ENCODE data around the gene ALPK1.
"Not testable (repeated sequence)": the region's sequence is repeated elsewhere in the genome, so short reads cannot be mapped to it uniquely, and the experiment has no call there.

The ALPK1 gene

GRCh38 chr4:112379306-112379705 lies 82.1 kb downstream of the ALPK1 start:
- no peak for DNase-seq (ENCODE audit: low spot score)

DNA sequence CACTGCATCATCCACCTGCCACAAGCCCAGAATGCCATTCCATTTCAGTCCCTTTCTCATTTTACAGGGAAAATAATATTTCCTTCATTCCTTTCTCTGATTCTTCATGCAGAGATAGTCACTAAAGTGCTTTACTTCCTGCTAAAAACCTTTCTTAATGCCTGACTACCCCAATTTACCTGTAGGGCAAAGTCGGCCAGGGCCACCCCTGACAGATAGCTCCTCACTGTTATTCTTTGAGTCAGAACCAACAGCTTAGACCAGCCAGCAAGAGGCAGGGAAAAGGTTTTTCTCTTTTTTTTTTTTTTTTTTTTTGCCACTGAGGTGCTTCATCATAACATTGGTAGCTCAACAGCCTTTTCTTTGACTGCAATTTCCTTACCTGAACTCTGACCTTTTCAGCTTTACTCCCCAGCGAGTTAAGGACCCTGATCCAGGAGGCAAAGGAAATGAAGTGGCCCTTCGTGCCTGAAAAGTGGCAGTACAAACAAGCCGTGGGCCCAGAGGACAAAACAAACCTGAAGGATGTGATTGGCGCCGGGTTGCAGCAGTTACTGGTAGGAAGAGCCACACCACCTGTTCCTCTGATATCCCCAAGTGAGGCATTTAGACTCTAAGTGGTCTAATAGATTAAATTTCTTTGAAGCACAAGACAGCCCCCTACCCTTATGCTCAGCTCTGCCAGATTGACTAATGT lies 85.0 kb downstream of the ALPK1 start:
- DNase-seq (ENCODE audit: low spot score), result no peak

DNA sequence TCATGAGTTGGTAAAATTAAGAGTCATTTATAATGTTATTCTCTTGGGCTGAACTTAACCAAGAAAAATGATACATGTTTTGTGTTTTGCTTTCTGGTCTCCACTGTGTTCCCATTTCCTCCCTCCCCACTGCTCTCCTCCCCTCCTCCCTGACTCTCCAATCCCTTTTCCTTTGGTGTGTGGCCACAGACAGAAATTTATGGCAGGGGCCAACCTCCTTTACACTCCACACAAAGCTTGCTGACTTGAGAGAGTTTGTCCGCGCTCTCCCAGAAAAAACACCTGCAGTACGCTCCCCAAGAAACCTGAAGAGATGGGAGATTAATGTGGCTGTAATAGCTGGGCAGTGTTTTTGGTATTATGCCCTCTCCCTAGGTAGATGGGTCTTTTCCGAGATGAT lies 88.9 kb downstream of the ALPK1 start:
- no peak for DNase-seq (ENCODE audit: low spot score)

GRCh38 chr4:112402098-112402497 lies 104.9 kb downstream of the ALPK1 start:
- DNase-seq (ENCODE audit: low spot score), result no peak

- DNase-seq (ENCODE audit: low spot score), result no peak
These were observed 106.2 kb downstream of the ALPK1 start for GRCh38 chr4:112403101-112403945.

DNA sequence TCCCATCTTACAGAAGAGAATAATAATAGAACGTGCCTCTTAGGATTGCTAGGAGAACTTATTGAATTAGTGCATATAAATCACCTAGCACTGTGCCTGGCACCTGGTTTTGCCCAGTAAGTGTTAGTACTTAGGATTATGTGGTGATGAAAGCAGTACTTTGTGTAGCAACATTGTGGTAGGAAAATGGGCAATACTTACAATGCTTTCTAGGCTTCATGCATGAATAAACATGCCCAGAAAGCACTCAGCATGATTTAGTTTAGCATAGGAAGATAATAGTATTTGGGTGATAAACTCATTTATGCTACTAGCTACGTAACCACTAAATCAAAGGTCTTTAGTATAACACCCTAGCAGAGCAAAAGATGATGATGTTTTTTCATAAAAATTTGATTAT lies 113.2 kb downstream of the ALPK1 start:
- no peak for DNase-seq (ENCODE audit: low spot score)

- no peak for DNase-seq (ENCODE audit: low spot score)
These were observed 113.6 kb downstream of the ALPK1 start for GRCh38 chr4:112410804-112411203.

- DNase-seq (ENCODE audit: low spot score), result no peak
These were observed 114.8 kb downstream of the ALPK1 start for GRCh38 chr4:112411781-112412550.

DNA sequence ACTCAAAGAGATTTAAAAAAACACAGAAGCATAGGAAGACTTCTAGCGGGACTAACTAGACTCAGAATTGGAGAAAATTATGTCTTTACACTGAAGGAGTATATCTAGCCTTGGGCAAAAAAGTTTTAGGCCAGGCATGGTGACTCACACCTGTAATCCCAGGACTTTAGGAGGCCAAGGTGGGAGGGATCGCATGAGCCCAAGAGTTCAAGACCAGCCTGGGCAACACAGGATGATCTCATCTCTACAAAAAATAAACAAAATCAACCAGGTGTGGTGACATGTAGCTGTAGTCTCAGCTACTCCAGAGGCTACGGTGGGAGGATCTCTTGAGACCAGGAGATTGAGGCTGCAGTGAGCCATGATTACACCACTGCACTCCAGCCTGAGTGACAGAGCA lies 119.3 kb downstream of the ALPK1 start:
- no peak for DNase-seq (ENCODE audit: low spot score)

DNA sequence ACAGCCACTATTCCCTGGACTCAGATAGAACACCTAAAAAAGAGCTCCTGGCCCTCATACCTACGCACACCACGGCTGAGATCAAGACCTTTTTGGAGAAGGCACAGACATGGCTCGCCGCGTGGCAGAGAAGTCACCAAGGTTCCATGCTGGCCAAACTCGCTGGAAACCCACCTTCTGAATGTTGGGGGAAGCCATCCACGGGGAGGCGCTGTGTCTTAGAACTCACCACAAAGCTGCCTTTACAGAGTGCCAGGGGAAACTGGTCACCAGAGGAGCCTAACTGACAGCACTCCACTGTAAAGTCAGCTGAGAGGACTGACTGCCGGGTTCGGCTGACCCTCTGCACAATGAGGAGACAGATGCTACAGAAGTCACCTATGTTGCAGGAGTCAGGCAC lies 120.9 kb downstream of the ALPK1 start:
- DNase-seq (ENCODE audit: low spot score), result no peak

GRCh38 chr4:112421911-112422310 lies 124.7 kb downstream of the ALPK1 start:
- DNase-seq (ENCODE audit: low spot score), result no peak

GRCh38 chr4:112422644-112423043 lies 125.5 kb downstream of the ALPK1 start:
- DNase-seq (ENCODE audit: low spot score), result no peak

GRCh38 chr4:112423591-112423990 lies 126.4 kb downstream of the ALPK1 start:
- DNase-seq (ENCODE audit: low spot score), result no peak

- DNase-seq (ENCODE audit: low spot score), result no peak
These were observed 128.7 kb downstream of the ALPK1 start for GRCh38 chr4:112425823-112426222.

- no peak for DNase-seq (ENCODE audit: low spot score)
These were observed 129.2 kb downstream of the ALPK1 start for GRCh38 chr4:112426416-112426815.

DNA sequence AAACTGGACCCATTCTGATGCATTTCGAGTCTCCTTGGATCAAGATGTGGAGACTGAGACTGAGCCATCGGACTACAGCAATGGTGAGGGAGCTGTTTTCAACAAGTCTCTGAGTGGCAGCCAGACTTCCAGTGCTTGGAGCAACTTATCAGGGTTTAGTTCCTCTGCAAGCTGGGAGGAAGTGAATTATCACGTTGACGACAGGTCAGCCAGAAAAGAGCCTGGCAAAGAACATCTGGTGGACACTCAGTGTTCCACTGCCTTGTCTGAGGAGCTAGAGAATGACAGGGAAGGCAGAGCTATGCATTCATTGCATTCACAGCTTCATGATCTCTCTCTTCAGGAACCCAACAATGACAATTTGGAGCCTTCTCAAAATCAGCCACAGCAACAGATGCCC lies 134.0 kb downstream of the ALPK1 start:
- no peak for DNase-seq (ENCODE audit: low spot score)

- no peak for DNase-seq (ENCODE audit: low spot score)
These were observed 139.8 kb downstream of the ALPK1 start for GRCh38 chr4:112436987-112437386.

DNA sequence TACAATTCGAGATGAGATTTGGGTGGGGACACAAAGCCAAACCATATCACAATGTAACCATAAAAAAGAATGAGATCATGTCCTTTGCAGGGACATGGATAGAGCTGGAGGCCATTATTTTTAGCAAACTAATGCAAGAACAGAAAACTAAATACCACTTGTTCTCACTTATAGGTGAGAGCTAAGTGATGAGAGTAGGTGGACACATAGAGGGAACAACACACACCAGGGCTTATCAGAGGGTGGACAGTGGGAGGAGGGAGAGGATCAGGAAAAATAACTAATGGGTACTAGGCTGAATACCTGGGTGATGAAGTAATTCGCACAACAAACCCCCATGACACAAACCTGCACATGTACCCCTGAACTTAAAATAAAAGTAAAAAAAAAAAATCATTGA lies 145.1 kb downstream of the ALPK1 start:
- not testable (repeated sequence) for DNase-seq (ENCODE audit: low spot score)

DNA sequence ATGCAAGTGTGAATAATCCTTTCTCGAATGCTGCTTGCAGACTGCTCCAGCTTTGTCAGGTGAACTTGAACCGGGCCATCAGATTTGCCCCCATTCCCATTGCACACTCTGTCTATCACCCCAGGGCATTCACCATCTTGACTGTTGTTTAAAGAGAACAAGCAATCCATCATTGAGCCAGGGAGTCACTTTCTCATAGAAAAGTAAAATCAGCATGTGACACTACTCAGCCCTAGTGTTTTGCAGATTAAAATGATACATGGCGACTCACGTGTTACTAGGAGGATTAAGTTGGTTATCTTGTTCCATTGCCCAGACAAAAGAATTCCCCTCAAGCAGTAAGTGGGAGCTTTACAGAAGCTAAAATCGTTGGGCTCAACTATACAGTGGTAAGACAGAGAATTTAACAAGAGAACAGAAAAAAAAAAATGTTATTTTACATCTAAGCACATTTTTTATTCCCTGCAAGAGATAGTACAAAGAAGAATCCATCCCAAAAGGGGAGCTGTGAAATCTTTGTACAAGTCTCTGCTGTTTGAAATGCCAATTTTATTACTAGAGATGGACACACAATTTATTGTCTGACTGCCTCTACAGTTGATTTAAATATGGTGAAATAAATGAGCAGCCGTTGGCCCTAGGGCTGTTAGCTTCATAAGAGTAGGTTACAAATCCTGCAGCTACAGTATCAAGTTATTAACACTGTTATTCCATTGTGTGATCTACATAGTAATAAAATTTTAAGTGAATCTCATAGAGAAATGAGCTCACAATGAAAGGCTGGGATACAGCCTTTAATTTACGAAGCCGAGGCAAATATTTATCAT lies 151.3 kb downstream of the ALPK1 start:
- no peak for DNase-seq (ENCODE audit: low spot score)

DNA sequence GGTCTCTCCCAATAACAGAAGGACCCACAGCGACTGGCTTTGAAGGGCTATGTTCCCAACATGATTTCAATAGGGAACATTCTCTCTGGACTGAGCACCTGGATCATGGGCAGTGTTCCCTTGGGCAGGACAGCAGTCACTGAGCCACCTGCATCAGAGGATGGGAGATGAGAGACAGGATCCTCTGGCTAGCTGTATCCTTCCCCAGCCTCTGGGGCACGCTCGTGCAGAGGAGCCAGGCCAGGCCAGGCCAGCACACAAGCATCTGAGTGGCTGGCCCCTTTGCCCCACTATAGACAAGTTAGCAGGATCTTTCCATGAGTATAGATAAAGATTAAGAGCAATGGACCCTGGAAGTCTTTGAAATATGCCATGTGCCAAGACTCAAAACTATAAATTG lies 152.5 kb downstream of the ALPK1 start:
- DNase-seq (ENCODE audit: low spot score), result no peak

DNA sequence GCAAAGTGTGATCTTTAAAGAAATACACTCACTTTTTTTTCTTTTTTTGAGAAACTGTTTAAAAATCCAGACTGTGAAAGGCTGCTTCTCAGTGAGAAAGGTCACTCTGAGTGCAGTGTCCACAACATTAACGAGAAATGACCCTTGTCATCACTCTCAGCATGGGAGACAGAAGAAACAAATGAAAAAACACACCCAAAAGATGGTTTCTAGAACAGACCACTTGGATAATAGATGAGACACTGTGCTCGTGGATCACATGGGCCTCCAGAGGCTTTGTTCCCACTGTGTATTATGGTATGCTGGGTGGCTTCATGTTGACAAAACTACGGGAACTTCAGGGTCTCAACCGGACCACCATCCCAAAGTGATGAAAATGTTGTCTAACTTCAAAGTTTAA lies 153.9 kb downstream of the ALPK1 start:
- no peak for DNase-seq (ENCODE audit: low spot score)

GRCh38 chr4:112451831-112452230 lies 154.7 kb downstream of the ALPK1 start:
- no peak for DNase-seq (ENCODE audit: low spot score)

Data from HuH-7 (cell line).